Tibial nerve (tissue), 4 donors: ENCODE measurements around the gene GGNBP2. TPM values are rescaled to one million over a fixed set of nuclear protein-coding genes. Genes with fewer than 3 reads are reported as not detected.
A peak's percentile ranks its signal among the peaks of the same experiment; 100 is the strongest.

Experiments used
- DNase-seq, 2 donors: peaks; one replicate each; pipeline ENCODE4 v3.0.0-alpha.2; 2019; ENCODE audit warnings: low spot score in 2 of 2
- H3K27ac ChIP-seq, 4 donors: fragments of 200-600 bp; sonication (generic) in 3 of 4; one replicate each; pipeline ENCODE4 v1.5.1; 2017 to 2019; ENCODE audit warnings: mild to moderate bottlenecking in 1 of 4
- H3K27me3 ChIP-seq, 2 donors: fragments of 200-600 bp; sonication (generic) in 1 of 2; one replicate each; pipeline versions ENCODE4 v1.5.1 to v1.6.0; 2017 to 2019
- H3K36me3 ChIP-seq, 3 donors: fragments of 200-600 bp; sonication (generic); one replicate each; pipeline ENCODE4 v1.5.1; 2018 to 2019
- H3K4me1 ChIP-seq, 4 donors: fragments of 200-600 bp; sonication (generic) in 3 of 4; one replicate each; pipeline ENCODE4 v1.5.1; 2017 to 2019
- H3K4me3 ChIP-seq, 4 donors: fragments of 200-600 bp; sonication (generic) in 3 of 4; one replicate each; pipeline ENCODE4 v1.5.1; 2017 to 2019; ENCODE audit warnings: mild to moderate bottlenecking in 1 of 4, moderate library complexity in 1 of 4
- H3K9me3 ChIP-seq, 4 donors: fragments of 200-600 bp; sonication (generic) in 3 of 4; one replicate each; pipeline ENCODE4 v1.5.1; 2017 to 2019
- EP300 ChIP-seq, 2 donors: sonication (generic); formaldehyde crosslinking; IDR thresholded peaks; one replicate each; pipeline ENCODE4 v1.6.1; 2017; ENCODE audit warnings: antibody characterized with exemption in 2 of 2, mild to moderate bottlenecking in 1 of 2
- POLR2A ChIP-seq, 2 donors: fragments of 450-650 bp; IDR thresholded peaks; one replicate each; pipeline ENCODE4 v1.6.1; 2017; ENCODE audit warnings: antibody characterized with exemption in 2 of 2, mild to moderate bottlenecking in 2 of 2, moderate library complexity in 2 of 2
- WGBS, 2 donors: methylation state at CpG; one replicate each; pipeline ENCODE4 v1.1.5; 2018; 5-methylcytosine and 5-hydroxymethylcytosine counted together
- total RNA-seq, 4 donors: library from RNA; depleted of rRNA; stranded (reverse); fragments of >200 nt; gene quantifications; one replicate each; pipeline ENCODE4 v1.1.0, GENCODE V29; 2016
- TF ChIP-seq, protein P1 (sequence below), 5 experiments: fragments of 200-600 bp in 3 of 5; fragments of 450-650 bp in 2 of 5; sonication (generic) in 3 of 5; IDR thresholded peaks; one replicate each; pipeline ENCODE4 v1.5.1; 2016 to 2019; ENCODE audit warnings: antibody characterized with exemption in 5 of 5, mild to moderate bottlenecking in 3 of 5, moderate library complexity in 2 of 5

The GGNBP2 gene
- total RNA-seq, 4 donors from 2014 or later: 53.6 to 107 (median 79.4) TPM

DNA sequence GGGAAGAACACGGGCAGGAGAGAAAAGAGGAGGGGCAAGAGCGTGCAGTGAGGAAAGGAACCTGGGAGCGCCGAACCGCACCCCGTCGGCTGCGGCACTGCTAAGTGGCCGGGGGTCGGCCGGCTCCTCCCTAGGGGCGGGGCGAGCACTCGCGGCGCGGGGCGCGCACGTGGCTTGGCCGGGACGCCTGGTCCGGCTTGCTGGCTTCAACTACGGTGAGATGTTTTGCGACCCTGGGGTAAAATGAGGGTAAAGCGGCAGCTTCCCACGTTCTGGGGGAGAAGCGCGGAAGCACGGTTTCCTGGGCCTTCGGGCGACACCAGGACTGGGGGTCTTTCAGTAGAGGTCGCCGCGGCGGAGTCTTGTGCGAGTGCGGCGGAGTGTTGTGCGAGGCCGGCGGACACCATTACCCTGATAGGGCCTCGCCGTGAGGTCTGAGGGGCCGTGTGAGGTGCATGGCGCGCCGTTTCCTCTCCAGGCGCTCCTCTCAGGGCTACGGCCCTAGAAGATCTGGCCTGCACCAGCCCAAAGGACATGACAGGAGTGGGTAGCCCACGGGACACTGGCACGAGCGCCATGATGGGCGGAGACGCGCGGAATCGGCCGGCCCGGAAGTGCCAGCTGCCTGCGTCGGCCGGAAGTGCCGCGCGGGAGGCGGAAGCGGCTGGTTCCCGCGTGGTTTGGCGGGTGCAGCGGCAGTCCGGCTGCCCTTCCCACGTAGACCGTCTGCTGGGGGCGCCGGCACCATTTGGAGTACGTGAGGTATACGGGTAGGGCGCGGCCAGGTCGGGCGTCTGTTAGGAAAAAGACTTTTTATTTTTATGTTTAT is 9.7 kb upstream of the GGNBP2 start, which contains the start of the genes MYO19 and PIGW:
TSS of gene MYO19 (minus strand) at position 29 of the 829 bp plus-strand sequence. CDS start 2,330 bp downstream, outside the sequence.
TSS of gene PIGW (plus strand) at position 148 of the 829 bp plus-strand sequence. CDS start 2,115 bp downstream, outside the sequence.
- Histone ChIP-seq H3K4me1 (peaks cover 0 to 19% (median 8%) of the 10 kb centered on the region in 4 donors), H3K4me3 (peak within 1 kb of the TSS; percentile 60 to 85 (median 74)), H3K36me3 (peaks cover 0 to 52% (median 0%) of the 10 kb centered on the region in 3 donors), H3K9me3 (no peaks in the 10 kb centered on the region), H3K27me3 (no peaks in the 10 kb centered on the region), H3K27ac (peak within 1 kb of the TSS; percentile 80 to 96 (median 90))
- peak; percentile 63 to 70 for DNase-seq
- TF ChIP-seq EP300 (IDR thresholded peaks at IDR 0.05): peak; percentile 50 to 94
- peak; percentile 66 to 82 for TF ChIP-seq POLR2A (IDR thresholded peaks at IDR 0.05)
- TF ChIP-seq, protein P1, sequence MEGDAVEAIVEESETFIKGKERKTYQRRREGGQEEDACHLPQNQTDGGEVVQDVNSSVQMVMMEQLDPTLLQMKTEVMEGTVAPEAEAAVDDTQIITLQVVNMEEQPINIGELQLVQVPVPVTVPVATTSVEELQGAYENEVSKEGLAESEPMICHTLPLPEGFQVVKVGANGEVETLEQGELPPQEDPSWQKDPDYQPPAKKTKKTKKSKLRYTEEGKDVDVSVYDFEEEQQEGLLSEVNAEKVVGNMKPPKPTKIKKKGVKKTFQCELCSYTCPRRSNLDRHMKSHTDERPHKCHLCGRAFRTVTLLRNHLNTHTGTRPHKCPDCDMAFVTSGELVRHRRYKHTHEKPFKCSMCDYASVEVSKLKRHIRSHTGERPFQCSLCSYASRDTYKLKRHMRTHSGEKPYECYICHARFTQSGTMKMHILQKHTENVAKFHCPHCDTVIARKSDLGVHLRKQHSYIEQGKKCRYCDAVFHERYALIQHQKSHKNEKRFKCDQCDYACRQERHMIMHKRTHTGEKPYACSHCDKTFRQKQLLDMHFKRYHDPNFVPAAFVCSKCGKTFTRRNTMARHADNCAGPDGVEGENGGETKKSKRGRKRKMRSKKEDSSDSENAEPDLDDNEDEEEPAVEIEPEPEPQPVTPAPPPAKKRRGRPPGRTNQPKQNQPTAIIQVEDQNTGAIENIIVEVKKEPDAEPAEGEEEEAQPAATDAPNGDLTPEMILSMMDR (IDR thresholded peaks at IDR 0.05): peak in 2 of 5 experiments; percentile 27 to 35
- 1% methylated on average over 63 to 79 of the region's 83 CpGs for WGBS, 2 donors

DNA sequence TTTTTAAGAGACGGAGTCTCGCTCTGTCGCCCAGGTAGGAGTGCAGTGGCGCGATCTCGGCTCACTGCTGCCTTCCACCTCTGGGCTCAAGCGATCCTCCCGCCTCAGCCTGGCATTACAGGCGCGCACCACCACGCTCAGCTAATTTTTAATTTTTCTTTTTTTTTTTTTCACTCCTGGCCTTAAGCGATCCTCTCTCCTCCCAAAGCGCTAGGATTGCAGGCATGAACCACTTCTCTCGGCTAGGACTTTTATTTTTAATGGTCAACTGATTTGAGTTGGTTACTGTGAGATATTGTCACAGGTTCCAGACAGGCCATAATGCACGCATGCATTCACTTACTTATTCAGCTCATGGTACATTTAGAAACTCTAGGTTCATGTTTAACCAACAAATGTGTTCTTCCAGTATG is 9.0 kb upstream of the GGNBP2 start:
- no peaks in the 10 kb centered on the region for H3K9me3 ChIP-seq
- peaks cover 0 to 47% (median 0%) of the 10 kb centered on the region in 3 donors for H3K36me3 ChIP-seq
- no peak for TF ChIP-seq POLR2A (IDR thresholded peaks at IDR 0.05)
- TF ChIP-seq, protein P1 (IDR thresholded peaks at IDR 0.05): no peak
- TF ChIP-seq EP300 (IDR thresholded peaks at IDR 0.05): no peak
- no peak for DNase-seq
- H3K4me3 ChIP-seq: peak overlapping the region; percentile 60 to 85 (median 74)
- peak overlapping the region; percentile 80 to 96 (median 90) for H3K27ac ChIP-seq
- WGBS, 2 donors: 8 to 11% methylated on average over 15 of the region's 15 CpGs
- H3K27me3 ChIP-seq: no peaks in the 10 kb centered on the region
- H3K4me1 ChIP-seq: peaks cover 0 to 19% (median 8%) of the 10 kb centered on the region in 4 donors

DNA sequence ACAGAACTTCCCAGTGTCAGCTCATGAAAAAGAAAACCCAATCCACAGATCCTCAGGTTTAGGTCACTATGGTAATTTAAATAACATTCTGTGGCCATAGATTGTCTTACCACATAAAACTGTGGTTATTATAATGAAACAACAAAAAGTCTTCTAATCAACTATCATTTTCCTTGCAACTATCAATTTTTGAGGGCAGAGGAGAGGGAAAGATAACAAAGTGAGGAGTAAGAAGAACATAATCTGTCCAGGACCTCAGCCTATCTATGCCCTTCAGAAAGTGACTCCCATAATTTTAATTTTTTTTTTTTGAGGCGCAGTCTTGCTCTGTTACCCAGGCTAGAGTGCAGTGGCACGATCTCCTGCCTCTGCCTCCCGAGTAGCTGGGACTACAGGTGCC is 4.0 kb upstream of the GGNBP2 start:
- 94 to 99% methylated on average over 3 of the region's 3 CpGs for WGBS, 2 donors
- TF ChIP-seq, protein P1 (IDR thresholded peaks at IDR 0.05): no peak
- TF ChIP-seq POLR2A (IDR thresholded peaks at IDR 0.05) (no peak), EP300 (IDR thresholded peaks at IDR 0.05) (no peak)

DNA sequence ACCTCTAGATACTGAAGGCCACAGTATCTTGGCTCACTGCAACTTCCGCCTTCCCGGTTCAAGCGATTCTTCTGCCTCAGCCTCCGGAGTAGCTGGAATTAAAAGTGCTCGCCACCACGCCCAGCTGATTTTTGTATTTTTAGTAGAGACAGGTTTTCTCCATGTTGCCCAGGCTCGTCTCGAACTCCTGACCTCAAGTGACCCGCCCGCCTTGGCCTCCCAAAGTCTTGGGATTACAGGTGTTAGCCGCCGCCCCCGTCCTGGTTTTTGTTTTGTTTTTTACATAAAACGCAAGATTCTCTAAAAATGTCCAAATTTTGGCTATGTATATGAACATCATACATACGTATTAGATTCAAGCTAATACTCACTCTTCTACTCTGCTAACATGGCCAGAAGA is 2.0 kb upstream of the GGNBP2 start:
- H3K4me1 ChIP-seq: peaks cover 0 to 31% (median 27%) of the 10 kb centered on the region in 4 donors
- H3K27ac ChIP-seq: no peak overlapping the region
- TF ChIP-seq EP300 (IDR thresholded peaks at IDR 0.05) (no peak), POLR2A (IDR thresholded peaks at IDR 0.05) (no peak)
- TF ChIP-seq, protein P1 (IDR thresholded peaks at IDR 0.05): no peak
- H3K27me3 ChIP-seq: no peaks in the 10 kb centered on the region
- peaks cover 0 to 12% (median 0%) of the 10 kb centered on the region in 3 donors for H3K36me3 ChIP-seq
- WGBS, 2 donors: 90 to 95% methylated on average over 15 of the region's 15 CpGs
- no peak for DNase-seq
- H3K9me3 ChIP-seq: no peaks in the 10 kb centered on the region
- H3K4me3 ChIP-seq: no peak overlapping the region

More for the DNA sequence above, 4.0 kb upstream of the GGNBP2 start:
- Histone ChIP-seq H3K9me3 (no peaks in the 10 kb centered on the region), H3K27ac (no peak overlapping the region), H3K4me1 (peaks cover 0 to 19% (median 11%) of the 10 kb centered on the region in 4 donors), H3K4me3 (no peak overlapping the region), H3K27me3 (no peaks in the 10 kb centered on the region), H3K36me3 (peaks cover 0 to 21% (median 0%) of the 10 kb centered on the region in 3 donors)
- no peak for DNase-seq

DNA sequence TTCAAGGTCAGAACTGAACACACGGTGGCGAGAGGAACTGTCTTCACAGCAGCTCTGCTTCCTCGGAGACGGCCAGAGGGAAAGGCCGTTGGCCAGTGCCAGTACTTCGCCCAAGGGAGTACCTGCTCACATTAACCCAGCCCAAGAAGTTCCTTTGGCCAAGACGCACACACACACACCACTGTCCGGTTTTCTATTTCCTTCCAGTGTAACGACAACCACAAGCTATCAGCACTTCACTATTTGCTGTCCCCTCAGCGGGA is 744 bp upstream of the GGNBP2 start:
- H3K9me3 ChIP-seq: no peaks in the 10 kb centered on the region
- H3K27me3 ChIP-seq: no peaks in the 10 kb centered on the region
- peaks cover 0 to 43% (median 39%) of the 10 kb centered on the region in 4 donors for H3K4me1 ChIP-seq
- 0 to 1% methylated on average over 10 of the region's 10 CpGs for WGBS, 2 donors
- H3K36me3 ChIP-seq: peaks cover 0 to under 1% (median 0%) of the 10 kb centered on the region in 3 donors
- DNase-seq: no peak
- TF ChIP-seq POLR2A (IDR thresholded peaks at IDR 0.05) (no peak), EP300 (IDR thresholded peaks at IDR 0.05) (no peak)
- TF ChIP-seq, protein P1 (IDR thresholded peaks at IDR 0.05): peak in 1 of 5 experiments; percentile 28
- peak overlapping the region; percentile 98 to 100 (median 99) for H3K27ac ChIP-seq
- peak overlapping the region; percentile 93 to 98 (median 96) for H3K4me3 ChIP-seq
